GM19328 (cell line): ENCODE measurements around the gene KIAA0825.
"Not testable (repeated sequence)": the region's sequence is repeated elsewhere in the genome, so short reads cannot be mapped to it uniquely, and the experiment has no call there.

Experiments
- ATAC-seq: cut with Tn5 transposase; IDR thresholded peaks from one replicate; pipeline ENCODE4 v1.9.1; 2021; ENCODE audit warnings: mild to moderate bottlenecking, moderate library complexity; ENCODE audit not compliant: unreplicated experiment

The KIAA0825 gene

GRCh38 chr5:94575196-94575595 lies 43.2 kb downstream of the KIAA0825 start:
- ATAC-seq, result no peak

GRCh38 chr5:94573349-94573748 lies 45.1 kb downstream of the KIAA0825 start:
- ATAC-seq, result not testable (repeated sequence)

- ATAC-seq, result no peak
These were observed 47.0 kb downstream of the KIAA0825 start for GRCh38 chr5:94571415-94571814.

- no peak for ATAC-seq
These were observed 53.6 kb downstream of the KIAA0825 start for GRCh38 chr5:94564812-94565211.

GRCh38 chr5:94562327-94562971 lies 56.0 kb downstream of the KIAA0825 start:
- ATAC-seq, result no peak

GRCh38 chr5:94558028-94558427 lies 60.4 kb downstream of the KIAA0825 start:
- ATAC-seq, result no peak

GRCh38 chr5:94551858-94552257 lies 66.5 kb downstream of the KIAA0825 start:
- no peak for ATAC-seq

GRCh38 chr5:94545870-94546625 lies 72.4 kb downstream of the KIAA0825 start:
- ATAC-seq, result no peak

GRCh38 chr5:94544875-94545547 lies 73.4 kb downstream of the KIAA0825 start:
- no peak for ATAC-seq

- no peak for ATAC-seq
These were observed 74.3 kb downstream of the KIAA0825 start for GRCh38 chr5:94544031-94544650.

- no peak for ATAC-seq
These were observed 77.4 kb downstream of the KIAA0825 start for GRCh38 chr5:94540856-94541494.

GRCh38 chr5:94538260-94538659 lies 80.1 kb downstream of the KIAA0825 start:
- no peak for ATAC-seq

GRCh38 chr5:94526706-94527105 lies 91.7 kb downstream of the KIAA0825 start:
- ATAC-seq, result no peak

- ATAC-seq, result peak; percentile 73
These were observed 93.3 kb downstream of the KIAA0825 start for GRCh38 chr5:94524841-94525697.

- no peak for ATAC-seq
These were observed 95.4 kb downstream of the KIAA0825 start for GRCh38 chr5:94523018-94523417.

GRCh38 chr5:94522117-94522516 lies 96.3 kb downstream of the KIAA0825 start:
- no peak for ATAC-seq

GRCh38 chr5:94517490-94518488 lies 100.6 kb downstream of the KIAA0825 start:
- ATAC-seq, result no peak

GRCh38 chr5:94516148-94516547 lies 102.3 kb downstream of the KIAA0825 start:
- no peak for ATAC-seq
